ENCODE measurements around the gene RUSF1.
"Not testable (repeated sequence)": the region's sequence is repeated elsewhere in the genome, so short reads cannot be mapped to it uniquely, and the experiment has no call there.

The RUSF1 gene

DNA sequence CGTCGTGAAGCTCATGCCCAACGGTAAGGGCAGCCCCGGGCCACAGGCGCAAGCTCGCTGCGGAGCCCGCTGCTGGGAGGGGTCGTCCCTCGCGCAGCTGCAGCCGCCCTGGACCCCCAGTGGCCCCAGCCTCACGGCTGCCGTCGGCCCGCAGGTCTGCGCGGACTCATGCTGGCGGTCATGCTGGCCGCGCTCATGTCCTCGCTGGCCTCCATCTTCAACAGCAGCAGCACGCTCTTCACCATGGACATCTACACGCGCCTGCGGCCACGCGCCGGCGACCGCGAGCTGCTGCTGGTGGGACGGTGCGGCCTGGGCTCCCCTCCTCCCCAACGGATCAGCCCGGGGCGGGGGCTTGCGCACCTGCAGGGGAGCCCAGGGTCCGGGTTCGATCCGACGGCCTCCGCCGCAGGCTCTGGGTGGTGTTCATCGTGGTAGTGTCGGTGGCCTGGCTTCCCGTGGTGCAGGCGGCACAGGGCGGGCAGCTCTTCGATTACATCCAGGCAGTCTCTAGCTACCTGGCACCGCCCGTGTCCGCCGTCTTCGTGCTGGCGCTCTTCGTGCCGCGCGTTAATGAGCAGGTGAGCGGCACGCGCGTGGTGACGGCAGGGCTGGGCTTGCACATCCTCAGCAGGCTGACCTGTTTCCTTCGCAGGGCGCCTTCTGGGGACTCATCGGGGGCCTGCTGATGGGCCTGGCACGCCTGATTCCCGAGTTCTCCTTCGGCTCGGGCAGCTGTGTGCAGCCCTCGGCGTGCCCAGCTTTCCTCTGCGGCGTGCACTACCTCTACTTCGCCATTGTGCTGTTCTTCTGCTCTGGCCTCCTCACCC is 19.5 kb downstream of the RUSF1 start:
- no peak for DNase-seq (ENCODE audit: low spot score)
- TF ChIP-seq CTCF (IDR thresholded peaks at IDR 0.05; ENCODE audit: extremely low read depth, missing control alignments), result no peak

DNA sequence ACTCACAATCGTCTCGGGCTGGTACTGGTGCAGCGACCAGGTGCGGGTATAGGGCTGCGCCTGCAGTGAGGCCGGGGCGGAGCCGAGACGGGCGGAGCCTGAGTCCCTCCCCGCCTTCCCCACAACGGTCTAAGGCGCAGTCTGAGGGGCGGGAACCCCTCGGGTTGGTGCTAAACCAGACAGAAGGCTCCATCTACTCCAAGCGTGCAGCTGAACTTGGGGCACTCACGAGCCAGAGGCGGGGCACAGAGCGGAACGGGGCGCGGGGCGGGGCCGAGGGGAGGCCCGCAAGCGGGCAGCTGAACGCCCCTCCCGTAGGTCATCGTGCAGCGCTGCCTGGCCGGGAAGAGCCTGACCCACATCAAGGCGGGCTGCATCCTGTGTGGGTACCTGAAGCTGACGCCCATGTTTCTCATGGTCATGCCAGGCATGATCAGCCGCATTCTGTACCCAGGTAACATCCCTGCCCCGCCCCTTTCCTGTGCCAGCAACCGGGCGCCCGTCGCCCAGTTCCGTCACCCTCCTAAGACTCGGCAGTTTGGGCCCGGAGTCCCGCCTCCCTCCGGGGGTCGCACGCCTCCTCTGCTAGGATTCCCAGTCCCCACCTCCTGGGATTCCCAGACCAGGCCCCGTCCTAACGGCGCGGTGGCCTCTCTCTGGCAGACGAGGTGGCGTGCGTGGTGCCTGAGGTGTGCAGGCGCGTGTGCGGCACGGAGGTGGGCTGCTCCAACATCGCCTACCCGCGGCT is 20.3 kb downstream of the RUSF1 start:
- no peak for TF ChIP-seq CTCF (IDR thresholded peaks at IDR 0.05; ENCODE audit: extremely low read depth, missing control alignments)
- DNase-seq (ENCODE audit: low spot score), result peak; percentile 86

- no peak for DNase-seq (ENCODE audit: low spot score)
Observed at GRCh38 chr16:31487071-31487719, 21.0 kb downstream of the RUSF1 start.

GRCh38 chr16:31486045-31486444 is 22.1 kb downstream of the RUSF1 start:
- no peak for TF ChIP-seq CTCF (IDR thresholded peaks at IDR 0.05; ENCODE audit: extremely low read depth, missing control alignments)
- DNase-seq (ENCODE audit: low spot score), result no peak

More at GRCh38 chr16:31487071-31487719, 21.0 kb downstream of the RUSF1 start:
- TF ChIP-seq CTCF (IDR thresholded peaks at IDR 0.05; ENCODE audit: extremely low read depth, missing control alignments), result no peak

DNA sequence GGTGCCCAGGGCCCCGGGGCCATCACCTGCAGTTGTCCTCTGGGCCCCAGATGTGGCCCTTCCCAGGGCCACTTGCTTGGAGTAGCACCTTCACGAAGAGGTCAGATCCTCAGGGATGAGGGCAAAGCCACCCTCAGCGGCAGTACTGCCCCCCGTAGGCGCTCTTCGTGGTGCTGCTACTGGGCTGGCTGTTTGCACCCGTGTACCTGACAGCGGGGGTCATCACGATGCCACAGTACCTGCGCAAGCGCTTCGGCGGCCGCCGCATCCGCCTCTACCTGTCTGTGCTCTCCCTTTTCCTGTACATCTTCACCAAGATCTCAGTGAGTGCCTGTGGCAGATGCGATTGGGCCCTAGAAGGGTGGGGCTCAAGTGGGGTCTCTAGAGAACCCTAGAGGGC is 22.6 kb downstream of the RUSF1 start:
- DNase-seq (ENCODE audit: low spot score), result no peak

DNA sequence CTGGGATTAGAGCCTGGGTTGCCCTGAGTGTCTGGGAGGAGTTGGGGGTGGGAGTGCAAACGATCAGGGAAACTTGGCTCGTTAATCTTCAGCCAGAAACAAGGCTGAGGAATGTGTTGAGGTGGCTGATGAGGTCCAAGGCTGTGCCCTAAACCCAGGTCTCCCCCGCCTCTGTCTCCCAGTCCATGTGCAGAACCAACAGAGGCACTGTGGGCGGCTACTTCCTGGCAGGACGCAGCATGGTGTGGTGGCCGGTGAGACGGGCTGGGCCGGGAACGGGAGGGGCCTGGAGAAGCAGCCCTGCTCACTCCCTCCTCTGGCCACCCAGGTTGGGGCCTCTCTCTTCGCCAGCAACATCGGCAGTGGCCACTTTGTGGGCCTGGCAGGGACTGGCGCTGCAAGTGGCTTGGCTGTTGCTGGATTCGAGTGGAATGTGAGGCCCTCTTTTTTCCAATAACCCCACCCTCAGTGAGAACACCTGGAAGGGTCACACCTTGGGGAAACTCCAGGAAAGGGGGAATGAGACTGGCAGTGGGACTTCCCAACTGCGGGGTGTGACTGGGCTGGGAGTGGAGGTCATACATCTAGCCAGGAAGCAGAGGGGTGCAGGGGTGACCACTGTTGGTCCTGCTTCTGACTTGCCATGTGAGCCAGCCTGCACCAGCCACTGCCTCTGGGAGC is 23.6 kb downstream of the RUSF1 start:
- TF ChIP-seq CTCF (IDR thresholded peaks at IDR 0.05; ENCODE audit: extremely low read depth, missing control alignments), result no peak
- DNase-seq (ENCODE audit: low spot score), result no peak

More for the DNA sequence above, 22.6 kb downstream of the RUSF1 start:
- no peak for TF ChIP-seq CTCF (IDR thresholded peaks at IDR 0.05; ENCODE audit: extremely low read depth, missing control alignments)

GRCh38 chr16:31484048-31484447 is 24.1 kb downstream of the RUSF1 start:
- not testable (repeated sequence) for DNase-seq (ENCODE audit: low spot score)
